Spleen (tissue), 11 donors: ENCODE data around the gene NT5C3A. TPM values are rescaled to one million over a fixed set of nuclear protein-coding genes. Genes with fewer than 3 reads are reported as not detected.
"Not testable (repeated sequence)": the region's sequence is repeated elsewhere in the genome, so short reads cannot be mapped to it uniquely, and the experiment has no call there.

ENCODE experiments used
- DNase-seq: peaks from one replicate; pipeline ENCODE4 v3.0.0-alpha.2; 2020
- H3K27ac ChIP-seq, 8 donors: fragments of 200-600 bp; sonication (generic) in 7 of 8; 1 replicate in 4 of 8; 2 replicates in 4 of 8; pipeline versions ENCODE4 v1.5.0 to v1.8.0; 2016 to 2021; ENCODE audit warnings: inconsistent platforms in 4 of 8, mild to moderate bottlenecking in 4 of 8, moderate library complexity in 1 of 8
- H3K27me3 ChIP-seq, 7 donors: fragments of 200-600 bp; sonication (generic) in 6 of 7; replicated peaks in 1 of 7; 1 replicate in 4 of 7; 2 replicates in 3 of 7; pipeline versions ENCODE4 v1.5.0 to v1.8.0; 2016 to 2021; ENCODE audit warnings: inconsistent platforms in 3 of 7, mild to moderate bottlenecking in 1 of 7
- H3K36me3 ChIP-seq, 6 donors: fragments of 200-600 bp; sonication (generic) in 5 of 6; 1 replicate in 4 of 6; 2 replicates in 2 of 6; pipeline versions ENCODE4 v1.5.0 to v1.8.0; 2016 to 2021; ENCODE audit warnings: inconsistent platforms in 2 of 6
- H3K4me1 ChIP-seq, 6 donors: fragments of 200-600 bp; sonication (generic) in 5 of 6; 1 replicate in 3 of 6; 2 replicates in 3 of 6; pipeline versions ENCODE4 v1.5.0 to v1.8.0; 2016 to 2021; ENCODE audit warnings: inconsistent platforms in 3 of 6
- H3K4me3 ChIP-seq, 8 donors: fragments of 200-600 bp; sonication (generic) in 7 of 8; 1 replicate in 4 of 8; 2 replicates in 4 of 8; pipeline versions ENCODE4 v1.5.0 to v1.8.0; 2016 to 2021; ENCODE audit warnings: inconsistent platforms in 4 of 8, mild to moderate bottlenecking in 4 of 8, moderate library complexity in 2 of 8
- H3K9me3 ChIP-seq, 8 donors: fragments of 200-600 bp; sonication (generic) in 7 of 8; 1 replicate in 4 of 8; 2 replicates in 4 of 8; pipeline versions ENCODE4 v1.5.0 to v1.8.0; 2016 to 2021; ENCODE audit warnings: inconsistent platforms in 4 of 8
- POLR2AphosphoS5 ChIP-seq, 3 donors: sonication (generic); formaldehyde crosslinking; IDR thresholded peaks; one replicate each; pipeline ENCODE4 v1.5.1; 2017; ENCODE audit warnings: antibody characterized with exemption in 3 of 3
- WGBS, 5 donors: extraction: QIAGEN DNeasy Blood & Tissue Kit in 3 of 5; methylation state at CpG; one replicate each; pipeline versions ENCODE4 v1.1.5 to v1.1.7; 2013 to 2018; 5-methylcytosine and 5-hydroxymethylcytosine counted together
- intact Hi-C: fragments of 100-400 bp; cut with DNase I; formaldehyde crosslinking; loops from one replicate; pipeline ENCODE4 v1.15.0; 2023; ENCODE audit warnings: low total_unique reads
- polyA plus RNA-seq, 3 donors: library from polyadenylated mRNA; stranded (reverse); fragments of 200-250 nt; gene quantifications; one replicate each; pipeline ENCODE4 v1.2.1, GENCODE V29; 2013
- small RNA-seq, 4 donors: library from RNA; depleted of rRNA; stranded (forward); fragments of <200 nt; gene quantifications; one replicate each; pipeline ENCODE3, GENCODE V24; 2016
- total RNA-seq, 7 donors: library from RNA; depleted of rRNA in 3 of 7; stranded (reverse); fragments of >200 nt in 3 of 7; fragmentation: NEBNext Ultra II Directional in 4 of 7; extraction: Animal tissue kit (Norgen Biotek cat#: 25700) in 4 of 7; gene quantifications; one replicate each; pipeline versions ENCODE4 v1.1.0 to v1.2.1, GENCODE V29; 2016 to 2021
- TF ChIP-seq, protein P1 (sequence below), 11 experiments: fragments of 200-600 bp in 7 of 11; fragments of 450-650 bp in 4 of 11; sonication (generic) in 4 of 11; IDR thresholded peaks in 8 of 11; conservative IDR thresholded peaks in 3 of 11; 1 replicate in 7 of 11; 2 replicates in 4 of 11; pipeline versions ENCODE4 v1.4.0 to v1.8.0; 2016 to 2021; ENCODE audit warnings: antibody characterized with exemption in 11 of 11, inconsistent platforms in 4 of 11, mild to moderate bottlenecking in 1 of 11
- donor health status: healthy with polysubstance abuse.
- donor health status: DM: no; HTN: no; CAD: no; lungs with moderate emphysema.
- donor health status: DM: no; HTN: no; CAD: no.
- donor health status: Bipolar disorder and iron deficiency.
- donor health status: healthy.
- donor health status: DM: no; HTN: no; CAD: no.
- donor health status: DM: yes; HTN: yes; CAD: no.

The NT5C3A gene
- total and polyA plus RNA-seq, 10 donors, result 30.5 to 81.8 (median 43.9) TPM

DNA sequence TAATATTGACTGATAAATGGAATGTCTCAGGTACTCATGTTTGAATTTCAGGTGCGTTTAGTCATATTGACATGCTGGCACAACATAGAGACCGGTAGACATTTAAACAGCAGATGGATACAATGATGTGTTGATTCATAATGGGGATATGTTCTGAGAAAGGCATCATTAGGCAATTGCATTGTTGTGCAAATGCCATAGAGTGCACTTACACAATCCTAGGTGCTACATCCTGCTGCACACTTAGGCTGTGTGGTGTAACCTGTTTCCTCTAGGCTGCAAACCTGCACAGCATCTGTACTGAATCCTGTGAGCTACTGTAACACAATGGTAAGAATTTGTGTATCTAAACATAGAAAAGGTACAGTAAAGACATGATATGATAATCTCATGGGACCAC, 85.4 kb downstream of the NT5C3A start:
- peak in 1 of 3 donors; percentile 51 for TF ChIP-seq POLR2AphosphoS5 (IDR thresholded peaks at IDR 0.05)
- peaks cover 0 to 13% (median 0%) of the 10 kb centered on the region in 6 donors for H3K36me3 ChIP-seq
- H3K4me1 ChIP-seq, DNase-seq, H3K4me3 ChIP-seq, H3K27me3 ChIP-seq, H3K9me3 ChIP-seq, intact Hi-C loops: not testable (repeated sequence)
- WGBS, 5 donors, result 56 to 96% (median 76%) methylated on average over 2 of the region's 2 CpGs
- H3K27ac ChIP-seq, result peak overlapping the region in 3 of 8 donors; percentile 64 to 69 (median 68)

DNA sequence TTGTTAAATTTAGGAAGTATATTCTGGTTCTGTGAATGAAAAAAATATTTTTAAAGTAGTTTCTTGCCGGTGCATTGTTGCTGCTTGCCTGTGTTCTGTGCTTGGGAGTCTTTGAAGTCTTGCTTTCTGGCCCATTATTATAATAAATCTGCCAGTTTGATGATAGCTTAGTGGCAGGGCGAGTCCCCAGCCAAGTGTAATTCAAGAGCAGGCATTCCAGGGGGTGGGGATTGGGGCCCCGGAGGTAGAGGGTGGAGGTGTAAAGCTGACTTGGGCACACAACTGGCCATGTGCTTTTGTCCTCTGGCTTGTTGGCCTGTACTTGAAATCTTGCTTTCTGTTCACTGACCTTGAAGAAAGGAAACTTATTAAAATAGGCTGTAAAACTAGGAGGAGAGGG, 90.6 kb downstream of the NT5C3A start:
- H3K9me3 ChIP-seq, H3K27me3 ChIP-seq, intact Hi-C loops, H3K36me3 ChIP-seq, H3K4me1 ChIP-seq, H3K4me3 ChIP-seq, DNase-seq: not testable (repeated sequence)
- H3K27ac ChIP-seq, result peak overlapping the region in 2 of 8 donors; percentile 34 to 40
- 47 to 74% (median 69%) methylated on average over 2 to 3 of the region's 3 CpGs for WGBS, 5 donors

DNA sequence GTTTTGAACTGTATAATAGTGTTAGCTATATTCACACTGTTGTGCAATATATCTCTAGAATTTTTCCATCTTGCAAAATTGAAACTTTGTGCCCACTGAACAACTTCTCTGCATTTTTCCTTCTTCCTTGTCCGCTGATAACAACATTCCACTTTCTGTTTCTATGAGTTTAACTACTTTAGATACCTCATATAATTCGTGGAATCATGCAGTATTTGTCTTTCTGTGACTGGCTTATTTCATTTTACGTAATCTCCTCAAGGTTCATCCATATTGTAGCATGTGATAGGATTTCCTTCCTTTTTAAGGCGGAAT, 95.4 kb downstream of the NT5C3A start:
- DNase-seq, H3K9me3 ChIP-seq, H3K36me3 ChIP-seq, H3K27me3 ChIP-seq, H3K4me3 ChIP-seq, intact Hi-C loops: not testable (repeated sequence)
- H3K4me1 ChIP-seq, result peaks cover 0 to 12% (median 5%) of the 10 kb centered on the region in 6 donors
- 49 to 66% (median 53%) methylated on average over 4 of the region's 4 CpGs for WGBS, 5 donors
- H3K27ac ChIP-seq, result peak overlapping the region in 2 of 8 donors; percentile 13 to 24

DNA sequence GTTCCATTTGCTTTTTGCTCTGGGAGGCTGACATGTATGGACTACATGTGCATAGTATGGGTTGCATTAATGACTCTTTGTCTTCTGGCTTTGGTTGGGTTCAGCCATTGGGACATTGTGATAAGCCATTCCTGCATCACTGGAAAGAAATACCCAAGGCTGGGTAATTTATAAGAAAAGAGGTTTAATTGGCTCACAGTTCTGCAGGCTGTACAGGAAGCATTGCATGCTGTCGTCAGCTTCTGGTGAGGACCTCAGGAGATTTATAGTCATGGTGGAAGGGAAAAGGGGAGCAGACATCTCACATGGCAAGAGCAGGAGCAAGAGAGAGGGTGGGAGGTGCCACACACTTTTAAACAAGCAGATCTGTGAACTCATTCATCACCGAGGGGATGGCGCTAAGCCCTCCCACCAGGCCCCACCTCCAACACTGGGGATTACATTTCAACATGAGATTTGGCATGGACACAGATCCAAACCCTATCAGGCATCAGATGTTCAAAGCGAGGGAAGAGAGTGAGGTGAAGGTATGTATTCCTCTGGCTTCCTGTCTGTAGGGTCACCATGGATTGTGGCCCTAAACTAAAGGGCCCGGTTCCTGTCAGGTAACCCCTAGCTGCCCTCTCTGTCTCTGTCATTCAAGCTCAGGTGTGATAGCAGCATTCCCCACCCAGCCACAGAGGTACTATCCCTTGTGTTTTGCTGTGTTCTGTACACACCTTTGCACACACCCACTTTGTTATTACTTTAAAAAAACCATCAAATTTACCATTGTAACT, 95.9 kb downstream of the NT5C3A start:
- WGBS, 5 donors, result 68 to 90% (median 77%) methylated on average over 3 to 5 of the region's 5 CpGs
- H3K27me3 ChIP-seq, DNase-seq, H3K4me3 ChIP-seq, H3K9me3 ChIP-seq, H3K36me3 ChIP-seq, intact Hi-C loops: not testable (repeated sequence)
- peaks cover 0 to 11% (median 5%) of the 10 kb centered on the region in 6 donors for H3K4me1 ChIP-seq
- H3K27ac ChIP-seq, result peak overlapping the region in 2 of 8 donors; percentile 13 to 24

DNA sequence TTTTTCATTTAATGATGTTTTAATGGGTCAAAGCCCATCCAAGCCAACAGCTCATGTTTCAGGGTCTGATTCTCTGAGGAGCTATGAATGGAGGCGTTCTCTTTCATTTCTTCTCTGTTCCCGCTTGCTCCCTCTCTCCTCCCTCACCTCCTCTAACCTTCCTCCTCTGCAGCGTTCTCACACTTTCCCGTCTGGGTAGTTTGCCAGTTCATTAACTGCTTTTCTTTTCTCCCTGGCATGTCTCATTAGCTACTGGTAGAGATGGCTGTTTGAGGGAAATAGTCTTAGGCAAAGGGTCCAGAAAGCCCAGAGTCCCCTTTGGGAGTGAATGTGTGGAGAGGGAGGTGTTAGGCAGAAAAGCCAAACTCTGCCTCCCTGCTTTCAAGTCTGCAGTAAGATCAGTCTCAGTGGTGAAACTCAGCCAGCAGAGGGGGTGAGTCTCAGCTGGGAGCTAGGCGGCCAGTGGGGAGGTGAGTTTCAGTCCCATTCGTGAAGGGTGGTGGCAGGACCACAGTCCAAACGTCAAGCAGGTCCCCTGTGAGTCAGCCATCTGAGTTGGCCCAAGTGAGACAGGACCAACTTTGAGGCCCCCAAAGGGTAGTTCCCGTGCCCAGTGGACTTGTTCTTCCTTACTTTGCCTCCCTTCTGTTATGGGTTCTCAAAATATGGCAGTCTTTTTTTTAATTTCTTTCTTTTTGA, 98.0 kb downstream of the NT5C3A start:
- H3K9me3 ChIP-seq, H3K36me3 ChIP-seq, H3K4me3 ChIP-seq, DNase-seq, intact Hi-C loops, H3K27me3 ChIP-seq: not testable (repeated sequence)
- TF ChIP-seq, protein P1, sequence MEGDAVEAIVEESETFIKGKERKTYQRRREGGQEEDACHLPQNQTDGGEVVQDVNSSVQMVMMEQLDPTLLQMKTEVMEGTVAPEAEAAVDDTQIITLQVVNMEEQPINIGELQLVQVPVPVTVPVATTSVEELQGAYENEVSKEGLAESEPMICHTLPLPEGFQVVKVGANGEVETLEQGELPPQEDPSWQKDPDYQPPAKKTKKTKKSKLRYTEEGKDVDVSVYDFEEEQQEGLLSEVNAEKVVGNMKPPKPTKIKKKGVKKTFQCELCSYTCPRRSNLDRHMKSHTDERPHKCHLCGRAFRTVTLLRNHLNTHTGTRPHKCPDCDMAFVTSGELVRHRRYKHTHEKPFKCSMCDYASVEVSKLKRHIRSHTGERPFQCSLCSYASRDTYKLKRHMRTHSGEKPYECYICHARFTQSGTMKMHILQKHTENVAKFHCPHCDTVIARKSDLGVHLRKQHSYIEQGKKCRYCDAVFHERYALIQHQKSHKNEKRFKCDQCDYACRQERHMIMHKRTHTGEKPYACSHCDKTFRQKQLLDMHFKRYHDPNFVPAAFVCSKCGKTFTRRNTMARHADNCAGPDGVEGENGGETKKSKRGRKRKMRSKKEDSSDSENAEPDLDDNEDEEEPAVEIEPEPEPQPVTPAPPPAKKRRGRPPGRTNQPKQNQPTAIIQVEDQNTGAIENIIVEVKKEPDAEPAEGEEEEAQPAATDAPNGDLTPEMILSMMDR (IDR thresholded peaks at IDR 0.05 in 8 of 11, conservative IDR thresholded peaks at IDR 0.05 in 3 of 11), result peak in 8 of 11 experiments; percentile 28 to 57 (median 44)
- Histone ChIP-seq H3K27ac (peak overlapping the region in 2 of 8 donors; percentile 11 to 50), H3K4me1 (peaks cover 0 to 11% (median 5%) of the 10 kb centered on the region in 6 donors)
- 10 to 29% (median 22%) methylated on average over 6 to 8 of the region's 8 CpGs for WGBS, 5 donors

Small RNA genes within 50 kb of the gene (small RNA-seq; reads per million reads assigned to genes)
- 0 reads per million in 4 donors for gene RN7SL505P
- gene RNU6-388P, result 0 reads per million in 4 donors
- 0 reads per million in 4 donors for gene RPS29P14

Other genes with a start within 250 kb of the NT5C3A start
- 10 to 100 TPM; 57.4 to 80.8 (median 61.4) TPM for gene KBTBD2, start 171.0 kb downstream of the NT5C3A start, total RNA-seq
- 10 to 100 TPM; 15.6 to 19.1 (median 16.6) TPM for gene KBTBD2, start 171.0 kb downstream of the NT5C3A start, polyA plus RNA-seq
- 10 to 100 TPM; 46.5 to 83.1 (median 59.6) TPM for gene FKBP9, start 105.3 kb downstream of the NT5C3A start, total RNA-seq
- 10 to 100 TPM in 1 of 3 donors, 1 to 10 TPM in 2; 3.7 to 12.5 (median 5.0) TPM for gene FKBP9, start 105.3 kb downstream of the NT5C3A start, polyA plus RNA-seq
- gene RP9, start 46.6 kb upstream of the NT5C3A start, total RNA-seq, result 10 to 100 TPM; 12.6 to 28.0 (median 18.8) TPM
- gene RP9, start 46.6 kb upstream of the NT5C3A start, polyA plus RNA-seq, result 10 to 100 TPM; 19.3 to 48.1 (median 33.3) TPM
- gene BBS9, start 66.8 kb upstream of the NT5C3A start, total RNA-seq, result 10 to 100 TPM; 18.8 to 44.1 (median 29.6) TPM
- gene BBS9, start 66.8 kb upstream of the NT5C3A start, polyA plus RNA-seq, result 1 to 10 TPM; 2.3 to 4.0 (median 3.9) TPM